Activated naive CD8-positive, alpha-beta T cell (primary cell): ENCODE measurements around the gene GPR83.
"Not testable (repeated sequence)": the region's sequence is repeated elsewhere in the genome, so short reads cannot be mapped to it uniquely, and the experiment has no call there.

ENCODE experiments used
- H3K27ac Mint-ChIP-seq: one replicate; pipeline ENCODE4 v1.8.0; 2021; ENCODE audit warnings: mixed read lengths
- H3K27me3 Mint-ChIP-seq: one replicate; pipeline ENCODE4 v1.8.0; 2021; ENCODE audit warnings: mixed read lengths
- H3K36me3 Mint-ChIP-seq: one replicate; pipeline ENCODE4 v1.8.0; 2021; ENCODE audit warnings: mixed read lengths
- H3K4me1 Mint-ChIP-seq: one replicate; pipeline ENCODE4 v1.8.0; 2021; ENCODE audit warnings: low read depth, mixed read lengths
- H3K4me3 Mint-ChIP-seq: one replicate; pipeline ENCODE4 v1.8.0; 2021; ENCODE audit warnings: mild to moderate bottlenecking, mixed read lengths
- H3K9me3 Mint-ChIP-seq: one replicate; pipeline ENCODE4 v1.8.0; 2021; ENCODE audit warnings: low read depth, mixed read lengths

Gene GPR83

DNA sequence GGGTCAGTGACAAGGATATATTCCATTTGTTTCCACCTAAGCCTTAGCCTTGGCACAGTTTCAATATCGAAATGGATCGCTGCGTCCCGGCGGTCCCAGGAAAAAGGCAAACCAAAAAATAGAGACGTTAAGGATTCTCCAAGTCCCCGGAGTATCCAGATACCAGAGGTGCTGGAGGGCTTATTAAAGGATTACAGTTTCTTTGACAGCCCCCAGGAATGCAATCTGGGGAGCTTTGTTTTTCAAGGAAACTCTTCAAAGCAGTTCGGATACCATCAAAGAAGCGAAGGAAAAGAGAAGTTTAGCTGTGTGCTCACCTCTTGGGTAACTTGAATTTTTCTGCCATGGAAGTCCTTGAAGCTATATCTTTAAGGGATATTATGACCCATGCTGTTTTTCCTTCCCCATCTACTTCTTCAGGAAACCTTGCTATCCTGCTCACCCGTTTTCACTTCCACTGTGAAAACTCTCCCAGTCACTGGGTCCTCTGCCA, 600 bp upstream of the GPR83 start:
- H3K36me3 Mint-ChIP-seq = no peaks in the 10 kb centered on the region
- peaks cover 35% of the 10 kb centered on the region for H3K27me3 Mint-ChIP-seq
- H3K4me3 Mint-ChIP-seq = no peak overlapping the region
- H3K27ac Mint-ChIP-seq = no peak overlapping the region
- H3K9me3 Mint-ChIP-seq = peaks cover 7% of the 10 kb centered on the region
- peaks cover 11% of the 10 kb centered on the region for H3K4me1 Mint-ChIP-seq

DNA sequence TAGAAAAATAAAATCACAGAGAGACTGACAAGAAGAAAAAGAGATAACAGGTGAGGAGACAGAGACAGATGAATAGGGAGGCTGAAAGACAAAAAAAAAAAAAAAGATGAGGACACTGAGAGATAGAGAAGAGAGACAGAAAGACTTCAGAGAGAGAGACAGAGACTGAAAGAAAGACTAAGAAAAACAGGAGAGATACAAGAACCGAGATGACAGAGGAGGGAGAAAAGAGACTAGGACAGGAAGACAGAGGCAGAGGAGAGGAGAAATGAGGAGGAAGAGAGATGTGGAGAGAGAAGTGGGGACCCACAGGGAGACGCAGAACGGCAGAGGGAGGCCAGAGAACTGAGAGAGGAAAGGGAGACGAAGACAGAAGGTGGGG, 771 bp downstream of the GPR83 start:
- Mint-ChIP-seq H3K27ac (no peak overlapping the region), H3K36me3 (no peaks in the 10 kb centered on the region), H3K4me1 (peaks cover 11% of the 10 kb centered on the region), H3K4me3 (no peak overlapping the region), H3K9me3 (no peaks in the 10 kb centered on the region), H3K27me3 (peaks cover 36% of the 10 kb centered on the region)

DNA sequence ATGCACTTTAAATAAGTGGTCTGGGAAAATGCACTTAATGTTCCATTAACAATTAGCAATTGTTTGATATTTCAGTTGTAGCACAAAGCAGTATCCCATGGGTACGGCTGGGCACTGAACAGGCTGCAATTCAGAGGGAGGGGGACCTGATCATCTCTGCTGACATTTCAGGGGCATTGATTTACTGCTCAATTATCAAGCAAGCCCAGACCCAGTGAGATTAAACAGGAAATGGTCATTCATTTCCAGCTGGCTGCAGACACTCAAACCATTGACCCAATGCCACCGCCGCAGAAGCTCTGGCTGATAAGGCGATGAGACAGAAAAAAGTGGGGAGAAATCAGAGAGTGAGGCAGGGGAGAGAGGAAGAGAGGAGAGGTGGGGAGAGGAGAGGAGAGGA, 1.2 kb downstream of the GPR83 start:
- Mint-ChIP-seq H3K4me3 (no peak overlapping the region), H3K27me3 (peaks cover 36% of the 10 kb centered on the region), H3K4me1 (peaks cover 11% of the 10 kb centered on the region), H3K9me3 (no peaks in the 10 kb centered on the region), H3K27ac (no peak overlapping the region), H3K36me3 (no peaks in the 10 kb centered on the region)

DNA sequence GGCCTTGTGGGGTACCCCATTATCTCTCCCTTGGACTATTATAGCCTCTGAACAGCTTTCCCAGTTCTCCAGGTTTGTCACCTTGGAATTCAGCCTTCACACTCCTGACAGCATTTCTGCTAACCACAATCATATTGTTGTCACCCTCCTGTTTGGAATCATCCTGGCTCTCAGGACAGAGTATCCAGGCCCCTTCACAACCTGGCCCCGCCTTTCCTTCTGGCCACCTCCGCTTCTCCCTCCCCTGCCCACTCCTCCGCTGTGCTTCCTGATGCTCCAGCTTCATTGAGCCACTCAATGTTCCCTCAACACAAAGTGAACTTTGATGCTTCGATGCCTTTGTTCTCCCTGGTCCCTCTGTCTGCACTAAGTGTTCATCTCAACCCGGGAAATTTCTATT, 3.1 kb downstream of the GPR83 start:
- peaks cover 36% of the 10 kb centered on the region for H3K27me3 Mint-ChIP-seq
- H3K9me3 Mint-ChIP-seq = no peaks in the 10 kb centered on the region
- H3K27ac Mint-ChIP-seq = no peak overlapping the region
- H3K4me3 Mint-ChIP-seq = no peak overlapping the region
- H3K4me1 Mint-ChIP-seq = peaks cover 11% of the 10 kb centered on the region
- no peaks in the 10 kb centered on the region for H3K36me3 Mint-ChIP-seq

DNA sequence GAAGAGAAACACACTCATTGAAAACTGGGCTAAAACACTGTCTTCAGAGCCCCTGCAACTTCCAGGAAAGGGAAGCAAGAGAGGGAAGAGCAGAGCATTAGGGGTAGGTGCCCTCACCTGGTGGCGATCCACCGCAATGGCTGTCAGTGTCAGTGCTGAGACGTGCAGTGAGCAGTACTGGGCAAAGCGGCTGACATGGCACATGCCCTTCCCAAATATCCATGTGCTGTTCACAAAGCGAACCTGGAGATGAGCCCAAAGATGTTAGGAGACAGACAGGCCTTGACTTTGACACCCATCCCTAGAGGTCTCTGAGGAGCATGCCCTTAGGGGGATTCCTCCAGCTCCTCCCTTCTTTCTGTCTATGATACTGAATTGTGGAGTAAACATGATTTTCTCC, 4.9 kb downstream of the GPR83 start:
- H3K4me1 Mint-ChIP-seq = peaks cover 11% of the 10 kb centered on the region
- no peaks in the 10 kb centered on the region for H3K36me3 Mint-ChIP-seq
- H3K27me3 Mint-ChIP-seq = peaks cover 30% of the 10 kb centered on the region
- H3K27ac Mint-ChIP-seq = no peak overlapping the region
- H3K4me3 Mint-ChIP-seq = no peak overlapping the region
- H3K9me3 Mint-ChIP-seq = no peaks in the 10 kb centered on the region

DNA sequence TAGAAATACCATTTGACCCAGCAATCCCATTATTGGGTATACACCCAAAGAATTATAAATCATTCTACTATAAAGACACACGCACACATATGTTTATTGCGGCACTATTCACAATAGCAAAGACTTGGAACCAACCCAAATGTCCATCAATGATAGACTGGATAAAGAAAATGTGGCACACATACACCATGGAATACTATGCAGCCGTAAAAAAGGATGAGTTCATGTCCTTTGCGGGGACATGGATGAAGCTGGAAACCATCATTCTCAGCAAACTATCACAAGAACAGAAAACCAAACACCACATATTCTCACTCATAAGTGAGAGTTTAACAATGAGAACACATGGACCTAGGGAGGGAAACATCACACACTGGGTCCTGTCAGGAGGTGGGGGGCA, 9.3 kb downstream of the GPR83 start:
- not testable (repeated sequence) for H3K36me3 Mint-ChIP-seq, H3K4me3 Mint-ChIP-seq, H3K9me3 Mint-ChIP-seq, H3K27me3 Mint-ChIP-seq, H3K4me1 Mint-ChIP-seq, H3K27ac Mint-ChIP-seq

DNA sequence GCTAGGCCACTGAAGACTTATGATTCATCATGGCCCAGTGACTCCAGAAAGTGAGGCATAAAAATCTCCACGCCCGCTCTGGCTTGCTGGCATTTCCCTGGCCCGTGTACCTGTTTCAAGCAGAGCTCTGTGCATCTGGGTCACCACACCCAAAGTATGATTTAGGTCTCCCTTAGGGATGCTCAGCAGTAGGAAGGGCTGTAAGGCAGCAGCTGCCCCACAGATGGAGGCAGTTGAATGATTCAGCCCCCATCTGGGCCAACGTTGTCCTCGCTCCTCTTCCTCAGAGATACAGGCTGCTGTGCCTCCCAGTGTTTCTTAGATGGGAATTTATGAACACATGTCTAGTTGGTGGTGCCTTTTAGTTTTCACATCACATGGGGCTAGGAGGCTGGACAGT, 21.6 kb downstream of the GPR83 start:
- H3K27me3 Mint-ChIP-seq = peaks cover 6% of the 10 kb centered on the region
- no peaks in the 10 kb centered on the region for H3K4me1 Mint-ChIP-seq
- H3K9me3 Mint-ChIP-seq = no peaks in the 10 kb centered on the region
- peaks cover 6% of the 10 kb centered on the region for H3K36me3 Mint-ChIP-seq
- no peak overlapping the region for H3K4me3 Mint-ChIP-seq
- no peak overlapping the region for H3K27ac Mint-ChIP-seq

DNA sequence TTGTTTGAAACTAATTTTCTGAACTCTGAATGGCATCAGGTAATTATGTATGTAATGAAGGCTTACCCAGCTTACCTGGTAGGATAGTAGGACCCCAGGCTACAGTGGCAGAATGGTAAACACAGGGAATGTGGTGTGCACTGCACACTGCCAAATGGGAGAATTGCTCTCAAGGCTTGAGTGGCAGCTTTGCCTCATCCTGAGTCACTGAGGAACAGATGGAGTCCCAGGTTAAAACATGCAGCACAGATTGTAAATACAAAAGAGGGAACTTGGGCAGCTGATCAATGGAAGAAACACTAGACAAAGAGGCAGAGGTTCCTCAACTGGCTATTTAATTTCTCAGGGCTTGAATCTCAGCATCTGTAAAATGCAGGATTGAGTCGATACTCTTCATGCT, 24.4 kb downstream of the GPR83 start:
- H3K9me3 Mint-ChIP-seq = peaks cover 5% of the 10 kb centered on the region
- peaks cover 4% of the 10 kb centered on the region for H3K36me3 Mint-ChIP-seq
- H3K27me3 Mint-ChIP-seq = peaks cover 3% of the 10 kb centered on the region
- H3K27ac Mint-ChIP-seq = no peak overlapping the region
- H3K4me1 Mint-ChIP-seq = no peaks in the 10 kb centered on the region
- H3K4me3 Mint-ChIP-seq = no peak overlapping the region

DNA sequence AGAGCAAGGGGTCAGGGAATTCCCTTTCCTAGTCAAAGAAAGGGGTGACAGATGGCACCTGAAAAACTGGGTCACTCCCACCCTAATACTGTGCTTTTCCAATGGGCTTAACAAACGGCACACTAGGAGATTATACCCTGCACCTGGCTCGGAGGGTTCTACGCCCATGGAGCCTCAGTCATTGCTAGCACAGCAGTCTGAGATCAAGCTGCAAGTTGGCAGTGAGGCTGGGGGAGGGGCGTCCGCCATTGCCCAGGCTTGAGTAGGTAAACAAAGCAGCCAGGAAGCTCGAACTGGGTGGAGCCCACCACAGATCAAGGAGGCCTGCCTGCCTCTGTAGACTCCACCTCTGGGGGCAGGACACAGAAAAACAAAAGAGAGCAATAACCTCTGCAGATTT, 30.6 kb downstream of the GPR83 start:
- not testable (repeated sequence) for H3K36me3 Mint-ChIP-seq, H3K4me3 Mint-ChIP-seq, H3K4me1 Mint-ChIP-seq, H3K9me3 Mint-ChIP-seq, H3K27ac Mint-ChIP-seq, H3K27me3 Mint-ChIP-seq

DNA sequence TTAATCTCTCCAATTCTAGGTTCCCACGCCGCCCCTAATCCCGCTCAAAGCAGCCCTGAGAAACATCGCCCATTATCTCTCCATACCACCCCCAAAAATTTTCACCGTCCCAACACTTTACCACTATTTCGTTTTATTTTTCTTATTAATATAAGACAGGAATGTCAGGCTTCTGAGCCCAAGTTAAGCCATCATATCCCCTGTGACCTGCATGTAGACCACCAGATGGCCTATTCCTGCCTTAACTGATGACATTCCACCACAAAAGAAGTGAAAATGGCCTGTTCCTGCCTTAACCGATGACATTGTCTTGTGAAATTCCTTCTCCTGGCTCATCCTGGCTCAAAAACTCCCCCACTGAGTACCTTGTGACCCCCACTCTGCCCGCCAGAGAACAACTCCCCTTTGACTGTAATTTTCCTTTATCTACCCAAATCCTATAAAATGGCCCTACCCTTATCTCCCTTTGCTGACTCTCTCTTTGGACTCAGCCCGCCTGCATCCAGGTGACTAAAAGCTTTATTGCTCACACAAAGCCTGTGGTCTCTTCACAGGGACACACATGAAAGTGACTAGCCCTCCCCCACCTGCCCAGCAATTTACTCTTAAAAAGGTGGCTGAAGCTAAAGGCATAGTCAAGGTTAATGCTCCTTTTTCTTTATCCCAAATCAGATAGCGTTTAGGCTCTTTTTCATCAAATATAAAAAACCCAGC, 50.2 kb downstream of the GPR83 start:
- not testable (repeated sequence) for H3K4me1 Mint-ChIP-seq, H3K27me3 Mint-ChIP-seq, H3K4me3 Mint-ChIP-seq, H3K36me3 Mint-ChIP-seq, H3K27ac Mint-ChIP-seq, H3K9me3 Mint-ChIP-seq

DNA sequence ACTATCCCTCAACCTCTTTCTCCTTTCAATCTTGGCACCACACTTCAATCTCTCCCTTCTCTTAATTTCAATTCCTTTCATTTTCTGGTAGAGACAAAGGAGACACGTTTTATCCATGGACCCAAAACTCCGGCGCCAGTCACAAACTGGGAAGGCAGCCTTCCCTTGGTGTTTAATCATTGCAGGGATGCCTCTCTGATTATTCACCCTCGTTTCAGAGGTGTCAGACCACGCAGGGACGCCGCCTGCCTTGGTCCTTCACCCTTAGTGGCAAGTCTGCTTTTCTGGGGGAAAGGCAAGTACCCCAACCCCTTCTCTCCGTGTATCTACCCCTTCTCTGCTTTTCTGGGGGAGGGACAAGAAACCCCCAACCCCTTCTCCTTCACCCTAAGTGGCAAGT, 54.9 kb downstream of the GPR83 start:
- not testable (repeated sequence) for H3K4me3 Mint-ChIP-seq, H3K4me1 Mint-ChIP-seq, H3K27me3 Mint-ChIP-seq, H3K27ac Mint-ChIP-seq, H3K9me3 Mint-ChIP-seq, H3K36me3 Mint-ChIP-seq

DNA sequence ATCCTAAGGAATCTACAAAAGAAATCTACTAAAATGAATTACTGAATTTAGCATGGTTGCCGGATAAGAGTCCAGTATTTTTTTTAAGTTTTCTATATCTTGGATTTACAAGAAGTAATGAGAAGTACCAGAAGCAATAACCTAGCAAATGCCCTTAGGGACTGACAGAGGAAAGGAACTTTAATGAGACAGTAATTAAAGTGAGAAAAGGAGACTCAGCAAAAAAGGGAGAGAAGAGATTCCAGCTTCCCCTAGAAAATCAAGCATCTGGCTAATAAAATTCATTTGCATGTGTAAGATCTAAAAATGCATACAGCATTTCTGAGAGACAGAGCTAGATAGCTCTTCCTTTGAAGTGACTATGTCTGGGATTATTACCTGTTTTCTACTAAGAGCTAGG, 57.7 kb downstream of the GPR83 start:
- H3K27me3 Mint-ChIP-seq = no peaks in the 10 kb centered on the region
- H3K4me1 Mint-ChIP-seq = no peaks in the 10 kb centered on the region
- H3K9me3 Mint-ChIP-seq = no peaks in the 10 kb centered on the region
- no peak overlapping the region for H3K27ac Mint-ChIP-seq
- H3K4me3 Mint-ChIP-seq = no peak overlapping the region
- H3K36me3 Mint-ChIP-seq = no peaks in the 10 kb centered on the region

DNA sequence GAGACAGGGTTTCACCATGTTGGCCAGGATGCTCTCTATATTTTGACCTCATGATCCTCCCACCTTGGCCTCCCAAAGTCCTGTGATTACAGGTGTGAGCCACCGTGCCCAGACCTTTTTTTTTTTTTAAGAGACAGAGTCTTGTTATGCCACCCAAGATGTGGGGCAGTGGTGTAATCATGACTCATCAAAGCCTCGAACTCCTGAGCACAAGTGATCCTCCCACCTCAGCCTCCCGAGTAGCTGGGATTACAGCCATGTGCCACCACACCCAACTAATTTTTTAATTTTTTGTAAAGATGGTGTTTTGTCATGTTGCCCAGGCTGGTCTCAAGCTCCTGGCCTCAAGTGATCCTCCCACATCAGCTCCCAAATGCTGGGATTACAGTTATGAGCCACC, 59.0 kb downstream of the GPR83 start:
- Mint-ChIP-seq H3K27me3 (peaks cover 4% of the 10 kb centered on the region), H3K9me3 (no peaks in the 10 kb centered on the region), H3K27ac (no peak overlapping the region), H3K4me3 (no peak overlapping the region), H3K4me1 (no peaks in the 10 kb centered on the region), H3K36me3 (no peaks in the 10 kb centered on the region)

DNA sequence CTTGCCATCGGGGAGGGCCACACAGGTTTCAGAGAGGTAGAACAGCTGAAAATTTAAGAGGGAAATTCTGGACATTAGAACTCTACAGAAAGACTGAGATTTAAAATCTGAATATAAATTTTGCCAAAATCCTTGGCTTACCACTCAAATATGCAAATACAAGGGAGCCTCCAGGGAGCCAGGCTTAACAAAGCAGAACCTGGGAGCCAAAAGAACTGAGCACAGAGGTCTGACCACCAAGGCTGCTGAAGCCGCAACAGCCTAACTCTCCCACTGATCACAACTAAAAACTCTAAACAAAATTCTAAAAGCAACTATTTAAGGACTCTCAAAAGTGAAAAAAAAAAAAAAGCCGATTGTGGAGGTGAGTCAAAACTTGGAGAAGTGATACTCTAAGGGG, 62.6 kb downstream of the GPR83 start:
- Mint-ChIP-seq H3K9me3 (no peaks in the 10 kb centered on the region), H3K4me3 (no peak overlapping the region), H3K27me3 (peaks cover 12% of the 10 kb centered on the region), H3K36me3 (no peaks in the 10 kb centered on the region), H3K27ac (no peak overlapping the region), H3K4me1 (no peaks in the 10 kb centered on the region)

DNA sequence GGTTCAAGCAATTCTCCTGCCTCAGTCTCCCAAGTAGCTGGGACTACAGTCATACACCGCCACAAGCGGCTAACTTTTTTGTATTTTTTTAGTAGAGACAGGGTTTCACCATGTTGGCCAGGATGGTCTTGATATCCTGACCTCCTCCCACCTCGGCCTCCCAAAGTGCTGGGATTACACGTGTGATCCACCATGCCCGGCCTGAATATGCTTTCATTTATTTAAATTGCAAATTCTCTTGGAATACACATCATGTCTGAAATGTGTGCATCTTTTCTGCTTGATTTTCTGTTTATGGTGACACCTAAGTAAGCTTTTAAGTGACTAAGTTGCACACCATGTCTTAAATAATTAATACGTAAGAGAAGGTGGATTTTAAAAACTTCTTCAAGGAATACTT, 65.2 kb downstream of the GPR83 start:
- no peak overlapping the region for H3K4me3 Mint-ChIP-seq
- peaks cover 14% of the 10 kb centered on the region for H3K27me3 Mint-ChIP-seq
- H3K27ac Mint-ChIP-seq = no peak overlapping the region
- no peaks in the 10 kb centered on the region for H3K9me3 Mint-ChIP-seq
- no peaks in the 10 kb centered on the region for H3K36me3 Mint-ChIP-seq
- no peaks in the 10 kb centered on the region for H3K4me1 Mint-ChIP-seq

DNA sequence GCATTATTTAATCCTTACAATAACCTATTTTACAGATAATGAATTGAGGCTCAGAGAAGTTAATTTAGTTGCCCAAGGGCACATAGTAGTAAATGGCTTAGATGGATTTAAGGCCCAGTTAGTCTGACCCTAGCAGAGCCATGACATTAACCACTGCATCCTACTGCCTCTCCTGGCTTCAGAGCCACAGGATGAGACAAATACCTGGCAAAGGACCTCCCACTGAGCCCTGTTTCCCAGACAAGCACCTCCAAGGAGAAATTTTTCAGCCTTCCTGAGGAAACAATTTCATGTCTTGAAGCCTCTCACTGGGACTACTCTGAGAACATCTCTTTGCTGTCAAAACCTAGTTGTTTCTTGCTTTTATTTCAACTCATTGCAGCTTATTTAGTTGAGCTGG, 68.4 kb downstream of the GPR83 start:
- Mint-ChIP-seq H3K9me3 (no peaks in the 10 kb centered on the region), H3K36me3 (no peaks in the 10 kb centered on the region), H3K4me3 (no peak overlapping the region), H3K27me3 (peaks cover 13% of the 10 kb centered on the region), H3K27ac (no peak overlapping the region), H3K4me1 (no peaks in the 10 kb centered on the region)
